BE2C (cell line): ENCODE data around the gene CFAP298.
A peak's percentile ranks its signal among the peaks of the same experiment; 100 is the strongest.
"Not testable (repeated sequence)": the region's sequence is repeated elsewhere in the genome, so short reads cannot be mapped to it uniquely, and the experiment has no call there.

ENCODE experiments used
- DNase-seq: peaks from one replicate; pipeline ENCODE4 v3.0.0-alpha.2; 2020
- H3K27me3 ChIP-seq: fragments of 250-450 bp; sonication (Bioruptor Pico); 2 replicates; pipeline ENCODE4 v1.5.1; 2020; ENCODE audit warnings: mild to moderate bottlenecking
- H3K36me3 ChIP-seq: fragments of 250-450 bp; sonication (Bioruptor Pico); 2 replicates; pipeline ENCODE4 v1.5.1; 2020; ENCODE audit warnings: mild to moderate bottlenecking
- H3K4me1 ChIP-seq: fragments of 250-450 bp; sonication (Bioruptor Pico); 2 replicates; pipeline ENCODE4 v1.5.1; 2020
- H3K4me3 ChIP-seq: 2 replicates; pipeline ENCODE4 v1.5.1; 2011; ENCODE audit warnings: low read depth, low read length
- H3K9me3 ChIP-seq: fragments of 250-450 bp; sonication (Bioruptor Pico); 2 replicates; pipeline ENCODE4 v1.5.1; 2020
- CTCF ChIP-seq: IDR thresholded peaks from 2 replicates; pipeline ENCODE4 v1.5.1; 2012; ENCODE audit warnings: mild to moderate bottlenecking, low read depth, low read length

The CFAP298 gene

GRCh38 chr21:32611471-32611997 lies 643 bp downstream of the CFAP298 start:
- H3K27me3 ChIP-seq: 0 out of 2 replicates have a peak, but pooled peaks cover 3% of the 10 kb centered on the region
- no peak for TF ChIP-seq CTCF
- DNase-seq: peak; percentile 23
- no peaks in the 10 kb centered on the region for H3K9me3 ChIP-seq
- no peaks in the 10 kb centered on the region for H3K4me1 ChIP-seq
- peak overlapping the region; percentile 97 for H3K4me3 ChIP-seq
- H3K36me3 ChIP-seq: peaks cover 14% of the 10 kb centered on the region

- H3K27me3 ChIP-seq, DNase-seq, H3K4me1 ChIP-seq, H3K9me3 ChIP-seq: not testable (repeated sequence)
- Histone ChIP-seq H3K36me3 (peaks cover 18% of the 10 kb centered on the region), H3K4me3 (peak overlapping the region; percentile 97)
These were observed 1.2 kb downstream of the CFAP298 start for GRCh38 chr21:32610940-32611339.

GRCh38 chr21:32608851-32609250 lies 3.3 kb downstream of the CFAP298 start:
- peaks cover 34% of the 10 kb centered on the region for H3K36me3 ChIP-seq
- DNase-seq: no peak
- H3K9me3 ChIP-seq: no peaks in the 10 kb centered on the region
- no peaks in the 10 kb centered on the region for H3K4me1 ChIP-seq
- TF ChIP-seq CTCF: no peak
- no peak overlapping the region for H3K4me3 ChIP-seq
- H3K27me3 ChIP-seq: no peaks in the 10 kb centered on the region

GRCh38 chr21:32605469-32605868 lies 6.7 kb downstream of the CFAP298 start:
- Histone ChIP-seq H3K36me3 (peaks cover 47% of the 10 kb centered on the region), H3K27me3 (no peaks in the 10 kb centered on the region), H3K9me3 (no peaks in the 10 kb centered on the region), H3K4me3 (no peak overlapping the region), H3K4me1 (no peaks in the 10 kb centered on the region)
- no peak for TF ChIP-seq CTCF
- DNase-seq: no peak

- peaks cover 52% of the 10 kb centered on the region for H3K36me3 ChIP-seq
- no peak for DNase-seq
- H3K9me3 ChIP-seq: no peaks in the 10 kb centered on the region
These were observed 7.7 kb downstream of the CFAP298 start for GRCh38 chr21:32604464-32604863.

GRCh38 chr21:32603131-32603530 lies 9.0 kb downstream of the CFAP298 start:
- no peaks in the 10 kb centered on the region for H3K4me1 ChIP-seq
- H3K4me3 ChIP-seq: no peak overlapping the region
- peaks cover 49% of the 10 kb centered on the region for H3K36me3 ChIP-seq
- no peak for TF ChIP-seq CTCF
- DNase-seq: no peak
- H3K9me3 ChIP-seq: no peaks in the 10 kb centered on the region
- no peaks in the 10 kb centered on the region for H3K27me3 ChIP-seq

More at GRCh38 chr21:32604464-32604863, 7.7 kb downstream of the CFAP298 start:
- TF ChIP-seq CTCF: no peak
- H3K4me3 ChIP-seq: no peak overlapping the region
- H3K4me1 ChIP-seq: no peaks in the 10 kb centered on the region
- no peaks in the 10 kb centered on the region for H3K27me3 ChIP-seq

- Histone ChIP-seq H3K27me3 (no peaks in the 10 kb centered on the region), H3K4me1 (no peaks in the 10 kb centered on the region), H3K4me3 (no peak overlapping the region), H3K36me3 (peaks cover 44% of the 10 kb centered on the region), H3K9me3 (no peaks in the 10 kb centered on the region)
- no peak for DNase-seq
- TF ChIP-seq CTCF: no peak
These were observed 10.1 kb downstream of the CFAP298 start for GRCh38 chr21:32602099-32602498.
